ENCODE results near the gene CATSPERE.

- no peak for TF ChIP-seq CTCF (IDR thresholded peaks at IDR 0.05)
- TF ChIP-seq POLR2A (IDR thresholded peaks at IDR 0.05): no peak
Observed at GRCh38 chr1:244454412-244454811, 6.7 kb upstream of the CATSPERE start.
